Stimulated activated naive CD8-positive, alpha-beta T cell treated with anti-CD3 and anti-CD28 coated beads, Interleukin-15, Interleukin-2, amounts not matched to agents 100 ng/mL and 50 ng/mL, for 24 hours (primary cell): ENCODE data around the gene MRTFB.
"Not testable (repeated sequence)": the region's sequence is repeated elsewhere in the genome, so short reads cannot be mapped to it uniquely, and the experiment has no call there.

ENCODE experiments used
- H3K27ac Mint-ChIP-seq: one replicate; pipeline ENCODE4 v1.8.0; 2021; ENCODE audit warnings: mild to moderate bottlenecking, mixed read lengths
- H3K27me3 Mint-ChIP-seq: one replicate; pipeline ENCODE4 v1.8.0; 2021; ENCODE audit warnings: mixed read lengths
- H3K36me3 Mint-ChIP-seq: one replicate; pipeline ENCODE4 v1.8.0; 2021; ENCODE audit warnings: low read depth, mixed read lengths
- H3K4me1 Mint-ChIP-seq: one replicate; pipeline ENCODE4 v1.8.0; 2021; ENCODE audit warnings: low read depth, mixed read lengths
- H3K4me3 Mint-ChIP-seq: one replicate; pipeline ENCODE4 v1.8.0; 2021; ENCODE audit warnings: mild to moderate bottlenecking, mixed read lengths
- H3K9me3 Mint-ChIP-seq: one replicate; pipeline ENCODE4 v1.8.0; 2021; ENCODE audit warnings: mixed read lengths

The MRTFB gene

GRCh38 chr16:14168146-14168545 is 97.0 kb downstream of the MRTFB start:
- H3K4me1 Mint-ChIP-seq, result peaks cover 33% of the 10 kb centered on the region
- no peak overlapping the region for H3K27ac Mint-ChIP-seq
- H3K27me3 Mint-ChIP-seq, result no peaks in the 10 kb centered on the region
- peaks cover 16% of the 10 kb centered on the region for H3K36me3 Mint-ChIP-seq
- no peak overlapping the region for H3K4me3 Mint-ChIP-seq
- H3K9me3 Mint-ChIP-seq, result peaks cover 15% of the 10 kb centered on the region

GRCh38 chr16:14172200-14172809 is 101.2 kb downstream of the MRTFB start:
- H3K36me3 Mint-ChIP-seq, result peaks cover 21% of the 10 kb centered on the region
- H3K4me3 Mint-ChIP-seq, result no peak overlapping the region
- no peaks in the 10 kb centered on the region for H3K27me3 Mint-ChIP-seq
- peaks cover 10% of the 10 kb centered on the region for H3K4me1 Mint-ChIP-seq
- H3K27ac Mint-ChIP-seq, result no peak overlapping the region
- peaks cover 16% of the 10 kb centered on the region for H3K9me3 Mint-ChIP-seq

- no peak overlapping the region for H3K4me3 Mint-ChIP-seq
- H3K4me1 Mint-ChIP-seq, result no peaks in the 10 kb centered on the region
- no peak overlapping the region for H3K27ac Mint-ChIP-seq
- H3K27me3 Mint-ChIP-seq, result no peaks in the 10 kb centered on the region
- peaks cover 16% of the 10 kb centered on the region for H3K9me3 Mint-ChIP-seq
- H3K36me3 Mint-ChIP-seq, result peaks cover 21% of the 10 kb centered on the region
Measured at GRCh38 chr16:14175086-14175485, 104.0 kb downstream of the MRTFB start.

GRCh38 chr16:14177704-14178103 is 106.6 kb downstream of the MRTFB start:
- no peak overlapping the region for H3K4me3 Mint-ChIP-seq
- H3K4me1 Mint-ChIP-seq, result no peaks in the 10 kb centered on the region
- H3K36me3 Mint-ChIP-seq, result peaks cover 8% of the 10 kb centered on the region
- H3K27me3 Mint-ChIP-seq, result no peaks in the 10 kb centered on the region
- peaks cover 5% of the 10 kb centered on the region for H3K9me3 Mint-ChIP-seq
- H3K27ac Mint-ChIP-seq, result no peak overlapping the region

GRCh38 chr16:14179116-14179515 is 108.0 kb downstream of the MRTFB start:
- Mint-ChIP-seq H3K4me3 (no peak overlapping the region), H3K27ac (no peak overlapping the region), H3K36me3 (no peaks in the 10 kb centered on the region), H3K4me1 (no peaks in the 10 kb centered on the region), H3K9me3 (no peaks in the 10 kb centered on the region), H3K27me3 (no peaks in the 10 kb centered on the region)

GRCh38 chr16:14180481-14180944 is 109.4 kb downstream of the MRTFB start:
- no peaks in the 10 kb centered on the region for H3K36me3 Mint-ChIP-seq
- no peak overlapping the region for H3K4me3 Mint-ChIP-seq
- no peaks in the 10 kb centered on the region for H3K4me1 Mint-ChIP-seq
- no peaks in the 10 kb centered on the region for H3K27me3 Mint-ChIP-seq
- H3K9me3 Mint-ChIP-seq, result no peaks in the 10 kb centered on the region
- H3K27ac Mint-ChIP-seq, result no peak overlapping the region

GRCh38 chr16:14181371-14182050 is 110.4 kb downstream of the MRTFB start:
- Mint-ChIP-seq H3K4me3 (no peak overlapping the region), H3K27ac (no peak overlapping the region), H3K27me3 (no peaks in the 10 kb centered on the region), H3K36me3 (no peaks in the 10 kb centered on the region), H3K4me1 (peaks cover 8% of the 10 kb centered on the region), H3K9me3 (no peaks in the 10 kb centered on the region)

- Mint-ChIP-seq H3K4me3 (no peak overlapping the region), H3K27ac (no peak overlapping the region), H3K36me3 (no peaks in the 10 kb centered on the region), H3K27me3 (no peaks in the 10 kb centered on the region), H3K4me1 (peaks cover 8% of the 10 kb centered on the region), H3K9me3 (no peaks in the 10 kb centered on the region)
Measured at GRCh38 chr16:14182999-14183398, 111.9 kb downstream of the MRTFB start.

GRCh38 chr16:14183962-14184361 is 112.8 kb downstream of the MRTFB start:
- H3K27me3 Mint-ChIP-seq, H3K9me3 Mint-ChIP-seq, H3K27ac Mint-ChIP-seq, H3K4me3 Mint-ChIP-seq, H3K36me3 Mint-ChIP-seq, H3K4me1 Mint-ChIP-seq: not testable (repeated sequence)

- Mint-ChIP-seq H3K27ac (no peak overlapping the region), H3K4me1 (peaks cover 8% of the 10 kb centered on the region), H3K36me3 (no peaks in the 10 kb centered on the region), H3K9me3 (no peaks in the 10 kb centered on the region), H3K27me3 (no peaks in the 10 kb centered on the region), H3K4me3 (no peak overlapping the region)
Measured at GRCh38 chr16:14186007-14186794, 115.1 kb downstream of the MRTFB start.

- H3K27ac Mint-ChIP-seq, result no peak overlapping the region
- no peaks in the 10 kb centered on the region for H3K27me3 Mint-ChIP-seq
Measured at GRCh38 chr16:14186795-14187221, 115.7 kb downstream of the MRTFB start.

GRCh38 chr16:14187517-14188338 is 116.6 kb downstream of the MRTFB start:
- no peaks in the 10 kb centered on the region for H3K27me3 Mint-ChIP-seq
- H3K9me3 Mint-ChIP-seq, result no peaks in the 10 kb centered on the region
- H3K36me3 Mint-ChIP-seq, result no peaks in the 10 kb centered on the region
- no peak overlapping the region for H3K4me3 Mint-ChIP-seq
- H3K27ac Mint-ChIP-seq, result no peak overlapping the region
- peaks cover 9% of the 10 kb centered on the region for H3K4me1 Mint-ChIP-seq

More at GRCh38 chr16:14186795-14187221, 115.7 kb downstream of the MRTFB start:
- no peak overlapping the region for H3K4me3 Mint-ChIP-seq
- peaks cover 8% of the 10 kb centered on the region for H3K4me1 Mint-ChIP-seq
- no peaks in the 10 kb centered on the region for H3K36me3 Mint-ChIP-seq
- H3K9me3 Mint-ChIP-seq, result no peaks in the 10 kb centered on the region

GRCh38 chr16:14193316-14193871 is 122.3 kb downstream of the MRTFB start:
- Mint-ChIP-seq H3K27ac (peak overlapping the region; percentile 72), H3K36me3 (no peaks in the 10 kb centered on the region), H3K9me3 (no peaks in the 10 kb centered on the region), H3K4me1 (peaks cover 29% of the 10 kb centered on the region), H3K4me3 (peak overlapping the region; percentile 69), H3K27me3 (no peaks in the 10 kb centered on the region)

- H3K36me3 Mint-ChIP-seq, result peaks cover 5% of the 10 kb centered on the region
- no peak overlapping the region for H3K27ac Mint-ChIP-seq
- no peak overlapping the region for H3K4me3 Mint-ChIP-seq
- peaks cover 34% of the 10 kb centered on the region for H3K4me1 Mint-ChIP-seq
- no peaks in the 10 kb centered on the region for H3K27me3 Mint-ChIP-seq
- no peaks in the 10 kb centered on the region for H3K9me3 Mint-ChIP-seq
Measured at GRCh38 chr16:14194721-14195120, 123.6 kb downstream of the MRTFB start.
